HUES64 (cell line): ENCODE measurements around the gene PTX3.

Experiments used
- H3K27ac ChIP-seq: 2 replicates; pipeline ENCODE4 v1.7.0; 2013; ENCODE audit warnings: low read depth, low read length, inconsistent platforms
- H3K27me3 ChIP-seq: 2 replicates; pipeline ENCODE4 v1.6.1; 2013; ENCODE audit warnings: mild to moderate bottlenecking, low read length; ENCODE audit not compliant: insufficient read depth
- H3K36me3 ChIP-seq: 2 replicates; pipeline ENCODE4 v1.6.1; 2013; ENCODE audit warnings: mild to moderate bottlenecking, low read length; ENCODE audit not compliant: insufficient read depth
- H3K4me1 ChIP-seq: 2 replicates; pipeline ENCODE4 v1.6.1; 2013; ENCODE audit warnings: mild to moderate bottlenecking, low read length, moderate library complexity; ENCODE audit not compliant: insufficient read depth
- H3K4me3 ChIP-seq: 2 replicates; pipeline ENCODE4 v1.5.1; 2013; ENCODE audit warnings: mild to moderate bottlenecking, low read length, moderate library complexity
- H3K9ac ChIP-seq: 2 replicates; pipeline ENCODE4 v1.6.1; 2013; ENCODE audit warnings: mild to moderate bottlenecking, low read depth, low read length
- H3K9me3 ChIP-seq: 2 replicates; pipeline ENCODE4 v1.6.1; 2013; ENCODE audit warnings: low read depth, low read length; ENCODE audit not compliant: insufficient read depth
- WGBS: fragments of 150-250, 120-280 bp; methylation state at CpG from one replicate; pipeline ENCODE4 v1.1.7; 2013; ENCODE audit warnings: missing lambda C conversion rate; 5-methylcytosine and 5-hydroxymethylcytosine counted together

Gene PTX3

GRCh38 chr3:157477441-157477840 lies 40.8 kb downstream of the PTX3 start:
- WGBS, result 82% methylated on average over 3 of the region's 3 CpGs
- no peaks in the 10 kb centered on the region; the same call in 1 of the 2 replicates for H3K9me3 ChIP-seq
- no peak overlapping the region for H3K27ac ChIP-seq

GRCh38 chr3:157479464-157480243 lies 43.0 kb downstream of the PTX3 start:
- Histone ChIP-seq H3K36me3 (no peaks in the 10 kb centered on the region), H3K9me3 (no peaks in the 10 kb centered on the region; the same call in 1 of the 2 replicates), H3K9ac (no peak overlapping the region), H3K4me3 (no peak overlapping the region), H3K27me3 (no peaks in the 10 kb centered on the region), H3K4me1 (no peaks in the 10 kb centered on the region; the same call in 1 of the 2 replicates), H3K27ac (no peak overlapping the region)
- WGBS, result 86% methylated on average over 1 of the region's 1 CpG

More at GRCh38 chr3:157477441-157477840, 40.8 kb downstream of the PTX3 start:
- no peak overlapping the region for H3K9ac ChIP-seq
- no peak overlapping the region for H3K4me3 ChIP-seq
- no peaks in the 10 kb centered on the region; the same call in 1 of the 2 replicates for H3K4me1 ChIP-seq
- H3K36me3 ChIP-seq, result no peaks in the 10 kb centered on the region
- no peaks in the 10 kb centered on the region for H3K27me3 ChIP-seq

- no CpG with 5 or more reads among the region's 1 CpG for WGBS
- Histone ChIP-seq H3K27me3 (no peaks in the 10 kb centered on the region), H3K4me1 (no peaks in the 10 kb centered on the region), H3K9me3 (no peaks in the 10 kb centered on the region), H3K27ac (no peak overlapping the region), H3K9ac (no peak overlapping the region), H3K36me3 (no peaks in the 10 kb centered on the region), H3K4me3 (no peak overlapping the region)
These were observed 50.7 kb downstream of the PTX3 start for GRCh38 chr3:157487339-157487738.

- Histone ChIP-seq H3K27ac (no peak overlapping the region), H3K4me3 (no peak overlapping the region), H3K9me3 (no peaks in the 10 kb centered on the region), H3K4me1 (no peaks in the 10 kb centered on the region), H3K9ac (no peak overlapping the region), H3K27me3 (no peaks in the 10 kb centered on the region), H3K36me3 (no peaks in the 10 kb centered on the region)
These were observed 51.5 kb downstream of the PTX3 start for GRCh38 chr3:157488144-157488543.

- no peaks in the 10 kb centered on the region for H3K9me3 ChIP-seq
These were observed 54.5 kb downstream of the PTX3 start for GRCh38 chr3:157491136-157491535.

More at GRCh38 chr3:157491136-157491535, 54.5 kb downstream of the PTX3 start:
- H3K4me3 ChIP-seq, result no peak overlapping the region
- no peaks in the 10 kb centered on the region for H3K27me3 ChIP-seq
- H3K9ac ChIP-seq, result no peak overlapping the region
- 0 out of 2 replicates have a peak, but pooled peaks cover 7% of the 10 kb centered on the region for H3K4me1 ChIP-seq
- 91% methylated on average over 2 of the region's 2 CpGs for WGBS
- no peak overlapping the region for H3K27ac ChIP-seq
- no peaks in the 10 kb centered on the region for H3K36me3 ChIP-seq
